ENCODE results near the gene AFDN.

Gene AFDN

GRCh38 chr6:167842457-167842856 lies 15.7 kb downstream of the AFDN start:
- Histone ChIP-seq H3K36me3 (ENCODE audit: insufficient read depth, low read length) (no peaks in the 10 kb centered on the region), H3K79me2 (ENCODE audit: insufficient read depth, low read length) (no peaks in the 10 kb centered on the region), H4K20me1 (ENCODE audit: insufficient read depth, low read length) (no peaks in the 10 kb centered on the region), H3K27ac (ENCODE audit: low read length) (no peak overlapping the region), H3K4me3 (ENCODE audit: low read depth in 1 of 2, low read length in 2 of 2) (no peak overlapping the region), H3K4me2 (ENCODE audit: insufficient read depth, low read length) (no peak overlapping the region), H3K4me1 (ENCODE audit: insufficient read depth, low read length) (no peaks in the 10 kb centered on the region), H2AFZ (ENCODE audit: low read depth, low read length) (no peak overlapping the region), H3K9me3 (ENCODE audit: insufficient read depth, low read length, severe bottlenecking) (no peaks in the 10 kb centered on the region), H3K27me3 (ENCODE audit: insufficient read depth, low read length, poor library complexity) (no peaks in the 10 kb centered on the region), H3K9ac (ENCODE audit: low read depth, low read length) (no peak overlapping the region)
- ATAC-seq (ENCODE audit: insufficient read depth, low read depth) (no peak), DNase-seq (no peak)
- TF ChIP-seq EZH2 (IDR thresholded peaks at IDR 0.05; ENCODE audit: borderline replicate concordance, low read depth, low read length, severe bottlenecking) = no peak
- TF ChIP-seq, protein P1, sequence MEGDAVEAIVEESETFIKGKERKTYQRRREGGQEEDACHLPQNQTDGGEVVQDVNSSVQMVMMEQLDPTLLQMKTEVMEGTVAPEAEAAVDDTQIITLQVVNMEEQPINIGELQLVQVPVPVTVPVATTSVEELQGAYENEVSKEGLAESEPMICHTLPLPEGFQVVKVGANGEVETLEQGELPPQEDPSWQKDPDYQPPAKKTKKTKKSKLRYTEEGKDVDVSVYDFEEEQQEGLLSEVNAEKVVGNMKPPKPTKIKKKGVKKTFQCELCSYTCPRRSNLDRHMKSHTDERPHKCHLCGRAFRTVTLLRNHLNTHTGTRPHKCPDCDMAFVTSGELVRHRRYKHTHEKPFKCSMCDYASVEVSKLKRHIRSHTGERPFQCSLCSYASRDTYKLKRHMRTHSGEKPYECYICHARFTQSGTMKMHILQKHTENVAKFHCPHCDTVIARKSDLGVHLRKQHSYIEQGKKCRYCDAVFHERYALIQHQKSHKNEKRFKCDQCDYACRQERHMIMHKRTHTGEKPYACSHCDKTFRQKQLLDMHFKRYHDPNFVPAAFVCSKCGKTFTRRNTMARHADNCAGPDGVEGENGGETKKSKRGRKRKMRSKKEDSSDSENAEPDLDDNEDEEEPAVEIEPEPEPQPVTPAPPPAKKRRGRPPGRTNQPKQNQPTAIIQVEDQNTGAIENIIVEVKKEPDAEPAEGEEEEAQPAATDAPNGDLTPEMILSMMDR (IDR thresholded peaks at IDR 0.05; ENCODE audit: borderline replicate concordance, extremely low read depth, low read length, poor library complexity, severe bottlenecking) = no peak

DNA sequence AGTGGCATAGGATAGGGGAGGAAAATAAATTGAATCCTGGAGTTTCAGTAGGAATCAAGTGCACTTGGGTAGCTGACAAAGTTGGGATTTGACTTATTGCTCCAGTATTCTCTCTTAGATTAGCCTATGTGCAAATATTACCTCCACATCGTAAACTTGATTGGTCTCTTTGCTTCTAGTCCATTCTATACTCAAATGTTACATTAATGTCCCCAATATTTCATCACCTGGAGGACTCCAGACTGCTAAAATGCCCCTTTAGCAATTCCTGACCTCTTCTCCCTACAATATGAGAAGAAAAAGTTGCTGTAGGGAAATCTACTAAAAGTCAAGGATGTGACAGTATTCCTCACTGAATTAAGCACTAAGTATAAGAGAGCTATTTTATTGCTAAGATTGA lies 16.3 kb downstream of the AFDN start:
- Histone ChIP-seq H3K27ac (ENCODE audit: low read length) (no peak overlapping the region), H3K4me3 (ENCODE audit: low read depth in 1 of 2, low read length in 2 of 2) (no peak overlapping the region), H4K20me1 (ENCODE audit: insufficient read depth, low read length) (no peaks in the 10 kb centered on the region), H2AFZ (ENCODE audit: low read depth, low read length) (no peak overlapping the region), H3K36me3 (ENCODE audit: insufficient read depth, low read length) (no peaks in the 10 kb centered on the region), H3K9ac (ENCODE audit: low read depth, low read length) (no peak overlapping the region), H3K4me1 (ENCODE audit: insufficient read depth, low read length) (no peaks in the 10 kb centered on the region), H3K4me2 (ENCODE audit: insufficient read depth, low read length) (no peak overlapping the region), H3K79me2 (ENCODE audit: insufficient read depth, low read length) (no peaks in the 10 kb centered on the region), H3K27me3 (ENCODE audit: insufficient read depth, low read length, poor library complexity) (no peaks in the 10 kb centered on the region), H3K9me3 (ENCODE audit: insufficient read depth, low read length, severe bottlenecking) (no peaks in the 10 kb centered on the region)
- ATAC-seq (ENCODE audit: insufficient read depth, low read depth) (no peak), DNase-seq (no peak)
- TF ChIP-seq, protein P1 (IDR thresholded peaks at IDR 0.05; ENCODE audit: borderline replicate concordance, extremely low read depth, low read length, poor library complexity, severe bottlenecking) = no peak
- no peak for TF ChIP-seq EZH2 (IDR thresholded peaks at IDR 0.05; ENCODE audit: borderline replicate concordance, low read depth, low read length, severe bottlenecking)

GRCh38 chr6:167845856-167846255 lies 19.1 kb downstream of the AFDN start:
- no peaks in the 10 kb centered on the region for H3K27me3 ChIP-seq (ENCODE audit: insufficient read depth, low read length, poor library complexity)
- H3K4me3 ChIP-seq (ENCODE audit: low read depth in 1 of 2, low read length in 2 of 2) = no peak overlapping the region
- H3K36me3 ChIP-seq (ENCODE audit: insufficient read depth, low read length) = no peaks in the 10 kb centered on the region
- no peak overlapping the region for H2AFZ ChIP-seq (ENCODE audit: low read depth, low read length)
- H3K4me1 ChIP-seq (ENCODE audit: insufficient read depth, low read length) = no peaks in the 10 kb centered on the region
- no peaks in the 10 kb centered on the region for H3K9me3 ChIP-seq (ENCODE audit: insufficient read depth, low read length, severe bottlenecking)
- no peaks in the 10 kb centered on the region for H4K20me1 ChIP-seq (ENCODE audit: insufficient read depth, low read length)
- no peaks in the 10 kb centered on the region for H3K79me2 ChIP-seq (ENCODE audit: insufficient read depth, low read length)
- TF ChIP-seq EZH2 (IDR thresholded peaks at IDR 0.05; ENCODE audit: borderline replicate concordance, low read depth, low read length, severe bottlenecking) = no peak
- TF ChIP-seq, protein P1 (IDR thresholded peaks at IDR 0.05; ENCODE audit: borderline replicate concordance, extremely low read depth, low read length, poor library complexity, severe bottlenecking) = no peak
- no peak overlapping the region for H3K27ac ChIP-seq (ENCODE audit: low read length)
- no peak overlapping the region for H3K9ac ChIP-seq (ENCODE audit: low read depth, low read length)
- DNase-seq = no peak
- no peak overlapping the region for H3K4me2 ChIP-seq (ENCODE audit: insufficient read depth, low read length)
- no peak for ATAC-seq (ENCODE audit: insufficient read depth, low read depth)

Data from DND-41 (cell line).